HG02642 (cell line): ENCODE data around the gene CARD9.
"Not testable (repeated sequence)": the region's sequence is repeated elsewhere in the genome, so short reads cannot be mapped to it uniquely, and the experiment has no call there.

Source experiments
- ATAC-seq: cut with Tn5 transposase; IDR thresholded peaks from one replicate; pipeline ENCODE4 v1.9.1; 2021; ENCODE audit warnings: mild to moderate bottlenecking; ENCODE audit not compliant: unreplicated experiment, poor library complexity

CARD9 gene

GRCh38 chr9:136351868-136352267 is 21.6 kb downstream of the CARD9 start:
- ATAC-seq = not testable (repeated sequence)

- no peak for ATAC-seq
Measured at GRCh38 chr9:136351252-136351800, 22.1 kb downstream of the CARD9 start.

GRCh38 chr9:136349546-136349945 is 23.9 kb downstream of the CARD9 start:
- no peak for ATAC-seq

GRCh38 chr9:136348691-136349090 is 24.8 kb downstream of the CARD9 start:
- ATAC-seq = no peak

- no peak for ATAC-seq
Measured at GRCh38 chr9:136347472-136348256, 25.8 kb downstream of the CARD9 start.

GRCh38 chr9:136346927-136347465 is 26.5 kb downstream of the CARD9 start:
- ATAC-seq = no peak

- ATAC-seq = no peak
Measured at GRCh38 chr9:136346157-136346481, 27.4 kb downstream of the CARD9 start.

- ATAC-seq = no peak
Measured at GRCh38 chr9:136345281-136346156, 27.9 kb downstream of the CARD9 start.

GRCh38 chr9:136344544-136345280 is 28.8 kb downstream of the CARD9 start:
- no peak for ATAC-seq

- no peak for ATAC-seq
Measured at GRCh38 chr9:136343884-136344269, 29.6 kb downstream of the CARD9 start.

GRCh38 chr9:136343121-136343883 is 30.2 kb downstream of the CARD9 start:
- no peak for ATAC-seq

- ATAC-seq = no peak
Measured at GRCh38 chr9:136342181-136343120, 31.0 kb downstream of the CARD9 start.

- ATAC-seq = no peak
Measured at GRCh38 chr9:136341769-136342168, 31.7 kb downstream of the CARD9 start.

- no peak for ATAC-seq
Measured at GRCh38 chr9:136341042-136341655, 32.3 kb downstream of the CARD9 start.

- ATAC-seq = no peak
Measured at GRCh38 chr9:136340356-136341041, 33.0 kb downstream of the CARD9 start.

- ATAC-seq = no peak
Measured at GRCh38 chr9:136339958-136340310, 33.5 kb downstream of the CARD9 start.

GRCh38 chr9:136339173-136339957 is 34.1 kb downstream of the CARD9 start:
- ATAC-seq = no peak
